GM10248 (cell line): ENCODE measurements around the gene GATA6.
"Not testable (repeated sequence)": the region's sequence is repeated elsewhere in the genome, so short reads cannot be mapped to it uniquely, and the experiment has no call there.

Source experiments
- CTCF ChIA-PET: fragments of 300-600 bp; sonication (Branson Sonifier 250); formaldehyde crosslinking; extraction: SDS; loops from one replicate; lab custom pipeline; 2021; ENCODE audit warnings: antibody characterized with exemption; lab: Yijun Ruan, JAX
- POLR2A ChIA-PET: fragments of 350-650 bp; sonication (Branson Sonifier 250); formaldehyde crosslinking; extraction: SDS; loops from one replicate; lab custom pipeline; 2020; ENCODE audit warnings: antibody characterized with exemption; lab: Yijun Ruan, JAX
- DNase-seq: peaks from one replicate; pipeline ENCODE4 v3.0.0; 2012; ENCODE audit errors: extremely low spot score
- TF ChIP-seq, protein P1 (sequence below): IDR thresholded peaks from 2 replicates; pipeline ENCODE4 v1.5.1; 2012; ENCODE audit warnings: mild to moderate bottlenecking, low read depth; ENCODE audit errors: extremely low read depth, missing control alignments, control extremely low read depth

The GATA6 gene

DNA sequence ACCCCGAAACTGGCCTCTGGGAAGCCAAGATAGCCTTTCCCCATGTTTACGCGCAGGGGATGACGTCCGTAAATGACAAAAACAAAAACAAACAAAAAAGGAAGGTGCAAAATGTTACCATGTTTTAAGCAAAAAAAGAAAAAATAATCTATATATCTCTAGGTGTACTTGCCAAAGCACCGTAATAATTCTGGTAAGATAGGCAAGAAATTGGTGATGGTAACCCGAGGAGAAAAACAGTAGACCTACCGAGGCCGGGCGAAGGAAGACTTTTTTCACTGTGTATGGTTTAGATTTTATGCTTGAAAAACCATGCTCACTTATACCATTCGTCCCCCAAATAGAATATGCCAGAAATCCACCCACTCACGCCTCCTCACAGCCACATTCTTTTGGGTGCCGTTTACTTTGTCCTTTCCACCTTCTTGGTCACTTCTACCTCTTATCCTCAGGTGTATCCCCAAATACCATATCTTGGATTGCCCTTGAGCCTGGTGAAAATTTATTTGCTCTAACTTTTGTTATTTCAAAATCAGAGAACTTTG, 8.0 kb downstream of the GATA6 start:
- DNase-seq = no peak
- TF ChIP-seq, protein P1, sequence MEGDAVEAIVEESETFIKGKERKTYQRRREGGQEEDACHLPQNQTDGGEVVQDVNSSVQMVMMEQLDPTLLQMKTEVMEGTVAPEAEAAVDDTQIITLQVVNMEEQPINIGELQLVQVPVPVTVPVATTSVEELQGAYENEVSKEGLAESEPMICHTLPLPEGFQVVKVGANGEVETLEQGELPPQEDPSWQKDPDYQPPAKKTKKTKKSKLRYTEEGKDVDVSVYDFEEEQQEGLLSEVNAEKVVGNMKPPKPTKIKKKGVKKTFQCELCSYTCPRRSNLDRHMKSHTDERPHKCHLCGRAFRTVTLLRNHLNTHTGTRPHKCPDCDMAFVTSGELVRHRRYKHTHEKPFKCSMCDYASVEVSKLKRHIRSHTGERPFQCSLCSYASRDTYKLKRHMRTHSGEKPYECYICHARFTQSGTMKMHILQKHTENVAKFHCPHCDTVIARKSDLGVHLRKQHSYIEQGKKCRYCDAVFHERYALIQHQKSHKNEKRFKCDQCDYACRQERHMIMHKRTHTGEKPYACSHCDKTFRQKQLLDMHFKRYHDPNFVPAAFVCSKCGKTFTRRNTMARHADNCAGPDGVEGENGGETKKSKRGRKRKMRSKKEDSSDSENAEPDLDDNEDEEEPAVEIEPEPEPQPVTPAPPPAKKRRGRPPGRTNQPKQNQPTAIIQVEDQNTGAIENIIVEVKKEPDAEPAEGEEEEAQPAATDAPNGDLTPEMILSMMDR = no peak
- ChIA-PET CTCF (no interaction called here), POLR2A (no interaction called here)

DNA sequence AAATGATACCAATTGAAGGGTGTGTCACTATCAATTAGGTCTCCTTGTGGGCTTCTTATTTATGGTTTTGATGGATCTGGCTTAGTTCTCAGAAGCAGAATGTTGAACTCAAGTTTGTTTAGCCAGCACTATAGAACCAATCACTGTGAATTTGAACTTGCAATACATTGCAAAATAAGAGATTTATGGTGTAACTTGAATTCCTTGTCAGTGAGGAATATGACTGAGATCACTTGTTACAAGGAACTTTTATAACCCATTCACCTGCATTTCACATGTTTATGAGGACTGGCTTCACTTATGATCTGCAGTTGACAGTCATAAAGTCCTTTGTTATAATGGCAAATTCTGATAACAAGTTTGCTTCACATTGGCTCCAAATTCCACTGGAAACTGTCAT, 9.8 kb downstream of the GATA6 start:
- DNase-seq = no peak
- POLR2A ChIA-PET = no interaction called here
- TF ChIP-seq, protein P1 = no peak
- CTCF ChIA-PET = no interaction called here

DNA sequence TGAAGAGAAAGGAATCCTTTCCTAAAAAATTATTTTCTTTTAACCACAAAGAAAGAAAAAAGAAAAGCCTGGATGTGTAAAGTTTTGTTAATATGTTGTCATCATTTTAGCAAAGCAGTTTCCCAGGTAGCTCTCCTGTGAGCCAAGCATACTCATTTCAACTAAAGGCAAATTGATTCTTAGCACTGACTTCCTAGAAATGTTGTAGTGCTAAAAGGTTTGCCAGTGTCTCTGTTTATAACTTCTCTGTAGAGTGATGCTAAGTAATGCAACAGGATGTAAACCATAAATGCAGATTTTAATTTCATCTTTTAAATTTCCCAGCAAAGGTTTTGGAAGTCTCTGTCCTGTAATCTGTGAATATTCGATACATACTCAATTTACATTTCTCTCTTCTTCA, 10.2 kb downstream of the GATA6 start:
- TF ChIP-seq, protein P1 = no peak
- ChIA-PET POLR2A (no interaction called here), CTCF (no interaction called here)
- DNase-seq = no peak

DNA sequence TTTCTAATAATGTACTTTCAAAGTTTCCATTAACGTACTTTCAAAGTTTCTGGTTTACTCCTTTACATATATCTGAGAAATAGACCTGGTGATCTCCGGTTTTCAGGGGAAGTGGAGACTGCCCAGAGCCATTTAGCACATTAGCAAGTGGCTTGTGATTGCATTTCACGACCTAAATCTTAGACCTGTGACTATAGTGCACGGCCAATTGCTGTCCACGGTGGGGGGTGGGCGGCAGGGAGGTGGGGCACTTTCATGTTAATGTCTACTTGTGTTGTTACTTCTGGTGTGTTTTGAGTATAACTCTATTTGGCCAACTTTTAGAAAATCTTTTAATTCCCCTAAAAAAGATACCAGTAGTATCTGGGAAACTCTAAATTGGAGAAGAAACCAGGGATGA, 11.3 kb downstream of the GATA6 start:
- no peak for DNase-seq
- ChIA-PET CTCF (no interaction called here), POLR2A (no interaction called here)
- TF ChIP-seq, protein P1 = no peak

DNA sequence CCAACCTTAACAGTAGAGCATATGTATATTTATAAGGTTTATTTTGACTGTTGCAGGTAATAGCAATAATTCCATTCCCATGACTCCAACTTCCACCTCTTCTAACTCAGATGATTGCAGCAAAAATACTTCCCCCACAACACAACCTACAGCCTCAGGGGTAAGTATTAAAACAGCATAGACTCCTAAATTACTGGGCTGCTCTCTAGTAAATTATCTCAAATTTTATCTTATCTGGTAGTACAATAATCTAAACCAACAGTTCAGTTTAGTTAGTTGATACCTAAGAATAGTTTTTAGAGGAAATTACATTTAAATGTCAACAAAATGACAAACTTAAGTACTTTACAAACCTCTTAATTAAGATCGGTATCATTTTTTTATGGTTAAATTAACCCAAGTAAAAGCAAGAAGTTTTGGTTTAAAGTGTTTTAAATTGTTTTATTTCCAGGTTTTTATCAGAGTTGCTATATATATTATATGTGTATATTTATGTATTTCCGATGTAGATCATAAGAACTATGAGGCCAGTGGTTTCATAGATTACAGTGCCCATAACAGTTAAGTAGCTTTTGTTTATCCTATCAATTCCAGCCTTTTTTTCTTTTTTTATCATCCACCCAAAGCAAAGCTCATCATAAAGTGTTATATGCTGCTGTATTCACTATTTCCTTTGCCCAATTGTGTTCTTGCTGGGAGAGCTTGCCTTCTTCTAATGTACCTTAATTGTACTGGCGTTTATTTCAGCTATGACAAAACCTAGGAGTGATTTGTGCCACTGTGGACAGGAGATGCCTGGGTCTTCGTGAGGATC, 13.7 kb downstream of the GATA6 start:
- no peak for DNase-seq
- TF ChIP-seq, protein P1 = no peak
- ChIA-PET CTCF (no interaction called here), POLR2A (no interaction called here)

DNA sequence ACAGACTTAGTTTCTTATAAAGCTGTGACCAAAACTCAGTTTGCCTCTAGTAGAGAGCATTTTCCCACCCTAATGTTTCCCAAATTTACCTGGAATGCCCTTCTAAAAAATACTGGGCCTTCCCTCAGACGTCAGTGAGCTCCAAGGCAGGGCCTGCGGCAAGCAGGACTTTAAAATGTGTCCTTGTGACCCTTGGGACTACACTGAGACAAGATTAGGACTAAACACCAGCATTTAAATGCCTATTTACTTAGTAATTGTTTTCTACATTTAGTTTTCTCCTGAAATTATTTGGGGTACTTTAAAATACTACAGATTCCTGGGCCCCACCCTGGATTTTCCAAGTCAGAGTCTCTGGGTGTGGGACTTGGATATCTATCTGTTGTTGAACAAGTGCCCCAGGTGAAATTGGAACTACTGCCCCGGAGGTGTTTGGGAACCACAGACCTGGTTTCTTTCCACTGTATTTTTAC, 14.3 kb downstream of the GATA6 start:
- no peak for DNase-seq
- ChIA-PET POLR2A (no interaction called here), CTCF (no interaction called here)
- TF ChIP-seq, protein P1 = no peak

DNA sequence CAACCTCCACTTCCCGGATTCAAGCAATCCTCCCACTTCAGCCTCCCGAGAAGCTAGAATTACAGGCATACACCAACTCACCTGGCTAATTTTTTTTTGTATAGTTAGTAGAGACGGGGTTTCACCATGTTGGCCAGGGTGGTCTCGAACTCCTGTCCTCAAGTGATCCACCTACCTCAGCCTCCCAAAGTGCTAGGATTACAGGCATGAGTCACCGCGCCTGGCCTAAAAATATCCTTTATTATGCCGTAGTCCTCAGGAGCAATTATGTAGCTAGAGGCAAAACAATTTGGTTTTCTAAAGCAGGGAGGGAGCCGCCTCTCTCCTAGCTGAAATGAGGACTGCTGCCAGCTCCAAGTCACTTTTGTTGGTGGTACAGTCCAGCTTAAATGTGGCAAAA, 15.2 kb downstream of the GATA6 start:
- POLR2A ChIA-PET, DNase-seq, CTCF ChIA-PET: not testable (repeated sequence)
